Calu3 (cell line): Measurements from ENCODE around the gene RHO. TPM values are rescaled to one million over a fixed set of nuclear protein-coding genes. Genes with fewer than 3 reads are reported as not detected.
A peak's percentile ranks its signal among the peaks of the same experiment; 100 is the strongest.
"Not testable (repeated sequence)": the region's sequence is repeated elsewhere in the genome, so short reads cannot be mapped to it uniquely, and the experiment has no call there.

Source experiments
- BruUV-seq: library from RNA; stranded (reverse); fragments of 400-500 nt; replicated peaks from 2 replicates; lab custom pipeline; 2021; lab: Mats Ljungman, UMichigan
- CTCF ChIA-PET: fragments of 300-600 bp; sonication (Branson Sonifier 250); formaldehyde crosslinking; loops from one replicate; lab custom pipeline; 2022; ENCODE audit warnings: antibody characterized with exemption; lab: Charles Lee
- DNase-seq: peaks from one replicate; pipeline ENCODE4 v3.0.0; 2022
- H3K27ac Mint-ChIP-seq: one replicate; pipeline ENCODE4 v1.8.0; 2022; ENCODE audit warnings: mixed read lengths; ENCODE audit not compliant: unreplicated experiment
- H3K27me3 Mint-ChIP-seq: one replicate; pipeline ENCODE4 v1.8.0; 2022; ENCODE audit warnings: mixed read lengths; ENCODE audit not compliant: unreplicated experiment
- H3K36me3 Mint-ChIP-seq: one replicate; pipeline ENCODE4 v1.8.0; 2022; ENCODE audit warnings: mild to moderate bottlenecking, moderate library complexity, mixed read lengths; ENCODE audit not compliant: insufficient read depth, unreplicated experiment
- H3K4me1 Mint-ChIP-seq: one replicate; pipeline ENCODE4 v1.8.0; 2022; ENCODE audit warnings: mild to moderate bottlenecking, low read depth, mixed read lengths; ENCODE audit not compliant: unreplicated experiment
- H3K4me3 Mint-ChIP-seq: one replicate; pipeline ENCODE4 v1.8.0; 2022; ENCODE audit warnings: mild to moderate bottlenecking, low read depth, moderate library complexity, mixed read lengths; ENCODE audit not compliant: unreplicated experiment
- H3K9me3 Mint-ChIP-seq: one replicate; pipeline ENCODE4 v1.8.0; 2022; ENCODE audit warnings: low read depth, mixed read lengths; ENCODE audit not compliant: unreplicated experiment
- intact Hi-C: fragments of 100-400 bp; cut with micrococcal nuclease; formaldehyde crosslinking; loops from one replicate; pipeline ENCODE4 v1.10.0; 2022; ENCODE audit not compliant: unreplicated experiment
- total RNA-seq: library from RNA; stranded (reverse); gene quantifications from 2 replicates; pipeline ENCODE4 v1.2.3, GENCODE V29; 2022
- TF ChIP-seq, protein P1 (sequence below): fragments of 200-600 bp; IDR thresholded peaks from one replicate; pipeline ENCODE4 v1.8.0; 2022; ENCODE audit warnings: antibody characterized with exemption; ENCODE audit not compliant: unreplicated experiment

The RHO gene
- total RNA-seq, 1 experiment from 2014 or later: not detected

DNA sequence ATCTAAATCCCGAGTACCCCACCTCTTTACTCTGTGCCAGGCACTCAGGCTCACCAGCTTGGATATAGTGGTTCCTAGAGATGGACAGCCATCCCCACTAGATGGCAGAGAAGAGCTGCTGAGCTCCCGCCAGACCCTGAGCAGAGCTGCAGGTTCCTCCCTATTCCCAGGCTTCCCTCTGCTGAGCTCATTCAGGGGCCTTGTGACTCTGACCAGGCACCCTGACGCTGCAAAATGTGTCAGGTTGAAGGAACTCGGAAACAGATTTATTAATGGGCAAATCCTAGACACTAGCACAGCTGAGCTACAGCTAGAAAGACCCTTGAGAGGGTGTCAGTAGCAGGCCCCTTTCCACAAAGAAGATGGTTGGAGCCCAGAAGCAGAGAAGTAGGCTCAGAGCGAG is 38.2 kb upstream of the RHO start:
- intact Hi-C loops: loop anchor here (1.0 to 10.0 kb wide), 6 partner anchors 122 to 605 kb away; no protein-coding TSS in a partner anchor
- TF ChIP-seq, protein P1, sequence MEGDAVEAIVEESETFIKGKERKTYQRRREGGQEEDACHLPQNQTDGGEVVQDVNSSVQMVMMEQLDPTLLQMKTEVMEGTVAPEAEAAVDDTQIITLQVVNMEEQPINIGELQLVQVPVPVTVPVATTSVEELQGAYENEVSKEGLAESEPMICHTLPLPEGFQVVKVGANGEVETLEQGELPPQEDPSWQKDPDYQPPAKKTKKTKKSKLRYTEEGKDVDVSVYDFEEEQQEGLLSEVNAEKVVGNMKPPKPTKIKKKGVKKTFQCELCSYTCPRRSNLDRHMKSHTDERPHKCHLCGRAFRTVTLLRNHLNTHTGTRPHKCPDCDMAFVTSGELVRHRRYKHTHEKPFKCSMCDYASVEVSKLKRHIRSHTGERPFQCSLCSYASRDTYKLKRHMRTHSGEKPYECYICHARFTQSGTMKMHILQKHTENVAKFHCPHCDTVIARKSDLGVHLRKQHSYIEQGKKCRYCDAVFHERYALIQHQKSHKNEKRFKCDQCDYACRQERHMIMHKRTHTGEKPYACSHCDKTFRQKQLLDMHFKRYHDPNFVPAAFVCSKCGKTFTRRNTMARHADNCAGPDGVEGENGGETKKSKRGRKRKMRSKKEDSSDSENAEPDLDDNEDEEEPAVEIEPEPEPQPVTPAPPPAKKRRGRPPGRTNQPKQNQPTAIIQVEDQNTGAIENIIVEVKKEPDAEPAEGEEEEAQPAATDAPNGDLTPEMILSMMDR: peak; percentile 93
- peaks cover 12% of the 10 kb centered on the region for H3K4me1 Mint-ChIP-seq
- H3K9me3 Mint-ChIP-seq: no peaks in the 10 kb centered on the region
- CTCF ChIA-PET: interaction anchor here (0.5 to 1.7 kb wide), 34 partner anchors 11 to 621 kb away, joined by 3 to 64 read pairs (median 4); partner anchors contain the start of genes EFCAB12, IFT122, MBD4 and PLXND1
- no TSS peak for BruUV-seq
- DNase-seq: peak; percentile 91
- H3K4me3 Mint-ChIP-seq: no peak overlapping the region
- peak overlapping the region; percentile 37 for H3K27ac Mint-ChIP-seq
- H3K27me3 Mint-ChIP-seq: no peaks in the 10 kb centered on the region
- H3K36me3 Mint-ChIP-seq: no peaks in the 10 kb centered on the region

DNA sequence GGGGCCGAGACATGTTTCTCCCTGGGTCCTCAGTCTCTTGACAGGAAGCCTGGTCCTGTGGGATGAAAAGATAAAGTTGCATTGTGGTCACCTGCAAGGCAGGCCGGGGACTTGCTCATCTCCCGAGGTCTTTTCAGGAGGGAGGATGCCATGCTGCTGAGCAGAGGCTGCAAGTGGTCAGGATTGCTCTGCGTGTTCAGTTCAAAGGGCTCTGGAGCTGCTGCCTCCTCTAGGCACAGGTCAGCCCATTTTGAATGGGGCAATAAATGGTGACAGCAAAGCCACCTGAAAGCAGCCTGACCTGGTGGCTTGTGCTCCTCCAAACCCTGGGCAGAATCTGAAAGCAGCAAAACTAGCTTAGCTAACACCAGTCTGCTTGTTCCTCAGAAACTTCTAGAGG is 37.4 kb upstream of the RHO start:
- not testable (repeated sequence) for DNase-seq, BruUV-seq, H3K36me3 Mint-ChIP-seq, H3K9me3 Mint-ChIP-seq, H3K27me3 Mint-ChIP-seq, H3K4me3 Mint-ChIP-seq
- H3K27ac Mint-ChIP-seq: peak overlapping the region; percentile 37
- CTCF ChIA-PET: interaction anchor here (1.0 to 1.7 kb wide), 4 partner anchors 17 to 437 kb away, joined by 4 to 38 read pairs (median 4); no protein-coding TSS in a partner anchor
- intact Hi-C loops: loop anchor here (5.0 to 10.0 kb wide), 2 partner anchors 121 to 604 kb away; no protein-coding TSS in a partner anchor
- H3K4me1 Mint-ChIP-seq: peaks cover 15% of the 10 kb centered on the region

DNA sequence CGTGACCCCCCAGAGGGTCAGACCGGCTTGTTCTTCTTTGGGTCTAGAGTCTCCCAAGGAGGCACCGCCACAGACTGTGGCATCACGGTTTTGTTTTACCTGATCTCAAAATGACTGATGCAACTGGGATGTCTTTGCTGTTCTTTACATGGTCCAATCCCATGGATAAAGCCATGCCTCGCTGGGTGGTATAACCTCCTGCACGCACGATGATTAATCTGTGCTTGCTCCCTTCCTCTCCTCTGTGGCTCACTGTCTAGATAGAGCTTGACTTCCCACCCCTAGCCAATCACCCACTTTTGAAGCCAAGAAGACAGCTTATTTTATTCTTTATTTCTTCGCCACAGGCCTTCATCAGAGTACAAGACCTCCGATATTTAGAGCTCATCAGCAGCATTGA is 36.6 kb upstream of the RHO start:
- Mint-ChIP-seq H3K9me3 (no peaks in the 10 kb centered on the region), H3K36me3 (no peaks in the 10 kb centered on the region), H3K27ac (no peak overlapping the region), H3K4me3 (no peak overlapping the region), H3K27me3 (no peaks in the 10 kb centered on the region), H3K4me1 (peaks cover 15% of the 10 kb centered on the region)
- intact Hi-C loops: loop anchor here (5.0 to 10.0 kb wide), 2 partner anchors 121 to 603 kb away; no protein-coding TSS in a partner anchor
- no TSS peak for BruUV-seq
- CTCF ChIA-PET: interaction anchor here (0.6 to 1.2 kb wide), 2 partner anchors 11 to 321 kb away, joined by 3 to 6 read pairs; no protein-coding TSS in a partner anchor
- TF ChIP-seq, protein P1: no peak
- DNase-seq: no peak

- H3K4me1 Mint-ChIP-seq: peaks cover 15% of the 10 kb centered on the region
- no peak for DNase-seq
- no peaks in the 10 kb centered on the region for H3K9me3 Mint-ChIP-seq
- no peak overlapping the region for H3K4me3 Mint-ChIP-seq
- no TSS peak for BruUV-seq
- H3K36me3 Mint-ChIP-seq: no peaks in the 10 kb centered on the region
- no peaks in the 10 kb centered on the region for H3K27me3 Mint-ChIP-seq
- intact Hi-C loops: loop anchor here (5.0 to 10.0 kb wide), 2 partner anchors 120 to 602 kb away; no protein-coding TSS in a partner anchor
- CTCF ChIA-PET: interaction anchor here (0.6 to 1.2 kb wide), 4 partner anchors 10 to 435 kb away, joined by 3 to 7 read pairs (median 4); no protein-coding TSS in a partner anchor
- TF ChIP-seq, protein P1: no peak
- H3K27ac Mint-ChIP-seq: no peak overlapping the region
These were observed 35.7 kb upstream of the RHO start for GRCh38 chr3:129492691-129493090.

- H3K4me1 Mint-ChIP-seq: peaks cover 15% of the 10 kb centered on the region
- no peaks in the 10 kb centered on the region for H3K36me3 Mint-ChIP-seq
- DNase-seq: no peak
- H3K9me3 Mint-ChIP-seq: no peaks in the 10 kb centered on the region
- TF ChIP-seq, protein P1: no peak
- no peak overlapping the region for H3K4me3 Mint-ChIP-seq
- H3K27ac Mint-ChIP-seq: no peak overlapping the region
- BruUV-seq: no TSS peak
- H3K27me3 Mint-ChIP-seq: no peaks in the 10 kb centered on the region
- intact Hi-C loops: loop anchor here (5.0 to 10.0 kb wide), 2 partner anchors 119 to 602 kb away; no protein-coding TSS in a partner anchor
- CTCF ChIA-PET: interaction anchor here (0.7 to 1.2 kb wide), 2 partner anchors 9 to 138 kb away, joined by 3 to 5 read pairs; no protein-coding TSS in a partner anchor
These were observed 35.2 kb upstream of the RHO start for GRCh38 chr3:129493206-129493605.

- CTCF ChIA-PET, H3K9me3 Mint-ChIP-seq, H3K36me3 Mint-ChIP-seq, H3K4me3 Mint-ChIP-seq, DNase-seq, BruUV-seq, H3K27ac Mint-ChIP-seq, H3K27me3 Mint-ChIP-seq: not testable (repeated sequence)
- peaks cover 15% of the 10 kb centered on the region for H3K4me1 Mint-ChIP-seq
- intact Hi-C loops: loop anchor here (5.0 to 10.0 kb wide), 2 partner anchors 118 to 600 kb away; no protein-coding TSS in a partner anchor
These were observed 33.9 kb upstream of the RHO start for GRCh38 chr3:129494499-129494898.
